H9 (cell line): ENCODE measurements around the gene PROCA1. TPM values are rescaled to one million over a fixed set of nuclear protein-coding genes. Genes with fewer than 3 reads are reported as not detected.

Experiments
- DNase-seq: peaks from one replicate; pipeline ENCODE4 v3.0.0-alpha.2; 2017
- H2AFZ ChIP-seq: one replicate; pipeline ENCODE4 v1.6.1; 2013; ENCODE audit warnings: mild to moderate bottlenecking, low read length, control low read depth, moderate library complexity
- H2AK5ac ChIP-seq: 2 replicates; pipeline ENCODE4 v1.6.1; 2013; ENCODE audit warnings: low read length, control low read depth, mixed read lengths; ENCODE audit not compliant: insufficient read length
- H2BK120ac ChIP-seq: one replicate; pipeline ENCODE4 v1.6.1; 2013; ENCODE audit warnings: low read depth, mild to moderate bottlenecking, low read length, control low read depth, inconsistent platforms; ENCODE audit not compliant: poor library complexity, severe bottlenecking
- H2BK12ac ChIP-seq: 2 replicates; pipeline ENCODE4 v1.6.1; 2013; ENCODE audit warnings: low read length, control low read depth, mixed read lengths, low read depth; ENCODE audit not compliant: insufficient read length
- H2BK15ac ChIP-seq: 2 replicates; pipeline ENCODE4 v1.6.1; 2013; ENCODE audit warnings: low read depth, low read length, control low read depth
- H2BK20ac ChIP-seq: one replicate; pipeline ENCODE4 v1.6.1; 2013; ENCODE audit warnings: low read depth, mild to moderate bottlenecking, low read length, control low read depth, inconsistent platforms; ENCODE audit not compliant: poor library complexity, severe bottlenecking
- H2BK5ac ChIP-seq: 2 replicates; pipeline ENCODE4 v1.6.1; 2013; ENCODE audit warnings: low read length, control low read depth, mixed read lengths; ENCODE audit not compliant: insufficient read length
- H3K14ac ChIP-seq: 2 replicates; pipeline ENCODE4 v1.6.1; 2013; ENCODE audit warnings: low read length, control low read depth; ENCODE audit not compliant: insufficient read depth
- H3K18ac ChIP-seq: 2 replicates; pipeline ENCODE4 v1.6.1; 2013; ENCODE audit warnings: low read depth, mild to moderate bottlenecking, mixed read lengths, low read length, control low read depth; ENCODE audit not compliant: insufficient read length
- H3K23ac ChIP-seq: 2 replicates; pipeline ENCODE4 v1.6.1; 2013; ENCODE audit warnings: low read length, control low read depth, mixed read lengths, low read depth; ENCODE audit not compliant: insufficient read length
- H3K23me2 ChIP-seq: 2 replicates; pipeline ENCODE4 v1.6.1; 2013; ENCODE audit warnings: low read depth, mild to moderate bottlenecking, mixed read lengths, low read length, control low read depth; ENCODE audit not compliant: insufficient read length, poor library complexity, severe bottlenecking
- H3K27ac ChIP-seq: 2 replicates; pipeline ENCODE4 v1.5.1; 2013; ENCODE audit warnings: low read length, control low read depth, mixed read lengths, low read depth; ENCODE audit not compliant: insufficient read length
- H3K27me3 ChIP-seq: 2 replicates; pipeline ENCODE4 v1.6.1; 2013; ENCODE audit warnings: low read length, control low read depth, inconsistent platforms; ENCODE audit not compliant: insufficient read depth
- H3K4ac ChIP-seq: 2 replicates; pipeline ENCODE4 v1.6.1; 2013; ENCODE audit warnings: low read depth, mild to moderate bottlenecking, control low read depth, inconsistent platforms, low read length, moderate library complexity
- H3K4me1 ChIP-seq: 2 replicates; pipeline ENCODE4 v1.6.1; 2013; ENCODE audit warnings: low read length, control low read depth, inconsistent platforms; ENCODE audit not compliant: insufficient read depth
- H3K4me2 ChIP-seq: 2 replicates; pipeline ENCODE4 v1.6.1; 2013; ENCODE audit warnings: low read length, control low read depth, mixed read lengths; ENCODE audit not compliant: insufficient read length, insufficient read depth
- H3K56ac ChIP-seq: 2 replicates; pipeline ENCODE4 v1.6.1; 2013; ENCODE audit warnings: low read depth, mild to moderate bottlenecking, mixed read lengths, low read length, control low read depth; ENCODE audit not compliant: insufficient read length
- H3K79me1 ChIP-seq: 2 replicates; pipeline ENCODE4 v1.6.1; 2013; ENCODE audit warnings: low read depth, mild to moderate bottlenecking, moderate library complexity, low read length, control low read depth, inconsistent platforms; ENCODE audit not compliant: insufficient read depth, poor library complexity, severe bottlenecking
- H3K79me2 ChIP-seq: 2 replicates; pipeline ENCODE4 v1.6.1; 2013; ENCODE audit warnings: low read length, control low read depth, inconsistent platforms; ENCODE audit not compliant: insufficient read depth
- H3K9ac ChIP-seq: 2 replicates; pipeline ENCODE4 v1.6.1; 2013; ENCODE audit warnings: low read length, control low read depth, mixed read lengths; ENCODE audit not compliant: insufficient read length; ENCODE audit errors: extremely low read depth
- H3K9me3 ChIP-seq: one replicate; pipeline ENCODE4 v1.6.1; 2013; ENCODE audit warnings: low read depth, low read length, inconsistent platforms; ENCODE audit not compliant: control insufficient read depth
- H3T11ph ChIP-seq: one replicate; pipeline ENCODE4 v1.6.1; 2013; ENCODE audit warnings: mild to moderate bottlenecking, low read length, control low read depth, inconsistent platforms
- H4K20me1 ChIP-seq: one replicate; pipeline ENCODE4 v1.6.1; 2013; ENCODE audit not compliant: control insufficient read depth, insufficient read length, insufficient read depth
- H4K5ac ChIP-seq: 2 replicates; pipeline ENCODE4 v1.6.1; 2013; ENCODE audit warnings: low read depth, mild to moderate bottlenecking, mixed read lengths, low read length, control low read depth; ENCODE audit not compliant: insufficient read length
- H4K8ac ChIP-seq: replicated peaks from 2 replicates; pipeline ENCODE4 v1.6.1; 2013; ENCODE audit warnings: low read length, control low read depth, mixed read lengths, low read depth; ENCODE audit not compliant: insufficient read length
- H4K91ac ChIP-seq: 2 replicates; pipeline ENCODE4 v1.6.1; 2013; ENCODE audit warnings: low read depth, mild to moderate bottlenecking, moderate library complexity, mixed read lengths, low read length, control low read depth; ENCODE audit not compliant: insufficient read length
- H3K27ac Mint-ChIP-seq, 3 experiments: 2 replicates in 2 of 3; 3 replicates in 1 of 3; pipeline ENCODE4 v1.8.0; 2020 to 2021; ENCODE audit warnings: mixed read lengths in 3 of 3, mild to moderate bottlenecking in 1 of 3, moderate library complexity in 1 of 3
- H3K27me3 Mint-ChIP-seq: 2 replicates; pipeline ENCODE4 v1.8.0; 2021; ENCODE audit warnings: low read depth, mild to moderate bottlenecking, moderate library complexity, mixed read lengths
- H3K36me3 Mint-ChIP-seq, 3 experiments: 2 replicates in 2 of 3; 3 replicates in 1 of 3; pipeline ENCODE4 v1.8.0; 2020 to 2021; ENCODE audit warnings: low read depth in 3 of 3, mixed read lengths in 3 of 3; ENCODE audit not compliant: insufficient read depth in 1 of 3
- H3K4me1 Mint-ChIP-seq, 2 experiments: 2 replicates each; pipeline ENCODE4 v1.8.0; 2020; ENCODE audit warnings: mixed read lengths in 2 of 2
- H3K4me3 Mint-ChIP-seq, 2 experiments: 2 replicates in 1 of 2; 3 replicates in 1 of 2; pipeline ENCODE4 v1.8.0; 2020 to 2021; ENCODE audit warnings: mild to moderate bottlenecking in 2 of 2, mixed read lengths in 2 of 2, moderate library complexity in 1 of 2
- H3K9me3 Mint-ChIP-seq, 2 experiments: 2 replicates in 1 of 2; 3 replicates in 1 of 2; pipeline ENCODE4 v1.8.0; 2020; ENCODE audit warnings: mild to moderate bottlenecking in 2 of 2, mixed read lengths in 2 of 2, moderate library complexity in 1 of 2
- WGBS: extraction: QIAGEN DNeasy Blood & Tissue Kit; methylation state at CpG from one replicate; pipeline ENCODE4 v1.1.7; 2013; ENCODE audit warnings: missing lambda C conversion rate, low lambda C conversion rate, mixed read lengths; ENCODE audit not compliant: insufficient read length; ENCODE audit errors: extremely low coverage; 5-methylcytosine and 5-hydroxymethylcytosine counted together
- total RNA-seq: library from RNA; stranded (reverse); gene quantifications from 2 replicates; pipeline ENCODE4 v1.2.1, GENCODE V29; 2021
- TF ChIP-seq, protein P1 (sequence below): fragments of 200-600 bp; sonication (generic); conservative IDR thresholded peaks from 3 replicates; pipeline ENCODE4 v1.8.0; 2021; ENCODE audit warnings: antibody characterized with exemption, mild to moderate bottlenecking

PROCA1 gene
- total RNA-seq, 1 experiment from 2014 or later: 15.0 TPM

- H3K4me1 Mint-ChIP-seq: peaks cover 9 to 15% of the 10 kb centered on the region in 2 experiments
- no peak overlapping the region for H2BK120ac ChIP-seq
- H3K36me3 Mint-ChIP-seq: peaks cover 16 to 49% (median 33%) of the 10 kb centered on the region in 3 experiments; a peak in 6 of 7 replicates
- no peak overlapping the region for H3K14ac ChIP-seq
- H3K4me1 ChIP-seq: peaks cover 5% of the 10 kb centered on the region; the same call in 1 of the 2 replicates
- no peak overlapping the region for H3T11ph ChIP-seq
- H3K4me2 ChIP-seq: no peak overlapping the region
- peak overlapping the region in 1 of 2 experiments; percentile 29; a peak in 1 of 5 replicates for H3K4me3 Mint-ChIP-seq
- peak overlapping the region in 1 of 3 experiments; percentile 64; a peak in 1 of 7 replicates for H3K27ac Mint-ChIP-seq
- no peak overlapping the region for H4K8ac ChIP-seq
- H2AFZ ChIP-seq: no peak overlapping the region
- no peak overlapping the region for H2BK20ac ChIP-seq
- peaks cover 15% of the 10 kb centered on the region for H3K23me2 ChIP-seq
- no peak overlapping the region for H3K56ac ChIP-seq
- no peak overlapping the region for H3K27ac ChIP-seq
- no peak overlapping the region for H2BK5ac ChIP-seq
- WGBS: no CpG with 5 or more reads among the region's 19 CpGs
- no peak overlapping the region for H2BK12ac ChIP-seq
- no peaks in the 10 kb centered on the region; the same call in 1 of the 2 replicates for H3K27me3 Mint-ChIP-seq
- H3K4ac ChIP-seq: no peak overlapping the region
- H4K20me1 ChIP-seq: no peaks in the 10 kb centered on the region
- peaks cover 16% of the 10 kb centered on the region; the same call in 1 of the 2 replicates for H3K79me2 ChIP-seq
- H3K23ac ChIP-seq: no peak overlapping the region
- no peaks in the 10 kb centered on the region for H3K79me1 ChIP-seq
- DNase-seq: no peak
- no peaks in the 10 kb centered on the region for H3K9me3 Mint-ChIP-seq
- no peaks in the 10 kb centered on the region for H3K27me3 ChIP-seq
- no peaks in the 10 kb centered on the region for H3K9me3 ChIP-seq
- no peak overlapping the region for H4K5ac ChIP-seq
- H2BK15ac ChIP-seq: no peak overlapping the region
- no peak overlapping the region for H4K91ac ChIP-seq
- no peak overlapping the region for H3K9ac ChIP-seq
- TF ChIP-seq, protein P1, sequence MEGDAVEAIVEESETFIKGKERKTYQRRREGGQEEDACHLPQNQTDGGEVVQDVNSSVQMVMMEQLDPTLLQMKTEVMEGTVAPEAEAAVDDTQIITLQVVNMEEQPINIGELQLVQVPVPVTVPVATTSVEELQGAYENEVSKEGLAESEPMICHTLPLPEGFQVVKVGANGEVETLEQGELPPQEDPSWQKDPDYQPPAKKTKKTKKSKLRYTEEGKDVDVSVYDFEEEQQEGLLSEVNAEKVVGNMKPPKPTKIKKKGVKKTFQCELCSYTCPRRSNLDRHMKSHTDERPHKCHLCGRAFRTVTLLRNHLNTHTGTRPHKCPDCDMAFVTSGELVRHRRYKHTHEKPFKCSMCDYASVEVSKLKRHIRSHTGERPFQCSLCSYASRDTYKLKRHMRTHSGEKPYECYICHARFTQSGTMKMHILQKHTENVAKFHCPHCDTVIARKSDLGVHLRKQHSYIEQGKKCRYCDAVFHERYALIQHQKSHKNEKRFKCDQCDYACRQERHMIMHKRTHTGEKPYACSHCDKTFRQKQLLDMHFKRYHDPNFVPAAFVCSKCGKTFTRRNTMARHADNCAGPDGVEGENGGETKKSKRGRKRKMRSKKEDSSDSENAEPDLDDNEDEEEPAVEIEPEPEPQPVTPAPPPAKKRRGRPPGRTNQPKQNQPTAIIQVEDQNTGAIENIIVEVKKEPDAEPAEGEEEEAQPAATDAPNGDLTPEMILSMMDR: no peak
- H2AK5ac ChIP-seq: no peak overlapping the region
- no peak overlapping the region for H3K18ac ChIP-seq
Measured at GRCh38 chr17:28741358-28742349, 30.0 kb upstream of the PROCA1 start.
